ENCODE measurements around the gene MCUR1. TPM values are rescaled to one million over a fixed set of nuclear protein-coding genes. Genes with fewer than 3 reads are reported as not detected.

Gene MCUR1
- total RNA-seq, 1 donor from 2014 or later = 16.3 TPM

- H3K4me3 ChIP-seq (ENCODE audit: low read depth, low read length) = no peak overlapping the region
- no peak for DNase-seq (ENCODE audit: low read depth)
- TF ChIP-seq, protein P1, sequence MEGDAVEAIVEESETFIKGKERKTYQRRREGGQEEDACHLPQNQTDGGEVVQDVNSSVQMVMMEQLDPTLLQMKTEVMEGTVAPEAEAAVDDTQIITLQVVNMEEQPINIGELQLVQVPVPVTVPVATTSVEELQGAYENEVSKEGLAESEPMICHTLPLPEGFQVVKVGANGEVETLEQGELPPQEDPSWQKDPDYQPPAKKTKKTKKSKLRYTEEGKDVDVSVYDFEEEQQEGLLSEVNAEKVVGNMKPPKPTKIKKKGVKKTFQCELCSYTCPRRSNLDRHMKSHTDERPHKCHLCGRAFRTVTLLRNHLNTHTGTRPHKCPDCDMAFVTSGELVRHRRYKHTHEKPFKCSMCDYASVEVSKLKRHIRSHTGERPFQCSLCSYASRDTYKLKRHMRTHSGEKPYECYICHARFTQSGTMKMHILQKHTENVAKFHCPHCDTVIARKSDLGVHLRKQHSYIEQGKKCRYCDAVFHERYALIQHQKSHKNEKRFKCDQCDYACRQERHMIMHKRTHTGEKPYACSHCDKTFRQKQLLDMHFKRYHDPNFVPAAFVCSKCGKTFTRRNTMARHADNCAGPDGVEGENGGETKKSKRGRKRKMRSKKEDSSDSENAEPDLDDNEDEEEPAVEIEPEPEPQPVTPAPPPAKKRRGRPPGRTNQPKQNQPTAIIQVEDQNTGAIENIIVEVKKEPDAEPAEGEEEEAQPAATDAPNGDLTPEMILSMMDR (conservative IDR thresholded peaks at IDR 0.05; ENCODE audit: low read depth, low read length) = no peak
Measured at GRCh38 chr6:13811627-13812358, 2.6 kb downstream of the MCUR1 start.

- TF ChIP-seq, protein P1 (conservative IDR thresholded peaks at IDR 0.05; ENCODE audit: low read depth, low read length) = no peak
- no peak for DNase-seq (ENCODE audit: low read depth)
- no peak overlapping the region for H3K4me3 ChIP-seq (ENCODE audit: low read depth, low read length)
Measured at GRCh38 chr6:13810688-13811446, 3.5 kb downstream of the MCUR1 start.

DNA sequence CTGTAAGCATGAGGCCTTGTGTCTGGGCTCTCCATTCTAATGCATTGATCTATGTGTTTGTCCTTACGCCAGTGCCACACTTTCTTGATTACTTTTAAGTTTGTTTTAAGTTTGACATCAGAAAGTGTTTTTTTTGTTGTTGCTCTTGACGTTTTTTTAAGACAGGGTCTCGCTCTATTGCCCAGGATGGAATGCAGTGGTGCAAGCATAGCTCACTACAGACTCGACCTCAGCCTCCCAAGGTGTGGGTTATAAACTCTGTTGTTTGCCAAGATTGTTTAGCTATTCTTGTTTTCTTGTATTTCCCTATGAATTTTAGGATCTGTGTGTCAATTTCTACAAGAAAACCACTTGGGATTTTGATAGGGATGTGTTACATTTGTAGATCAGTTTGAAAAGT lies 5.6 kb downstream of the MCUR1 start:
- TF ChIP-seq, protein P1 (conservative IDR thresholded peaks at IDR 0.05; ENCODE audit: low read depth, low read length) = no peak
- no peak overlapping the region for H3K4me3 ChIP-seq (ENCODE audit: low read depth, low read length)
- DNase-seq (ENCODE audit: low read depth) = no peak

- H3K4me3 ChIP-seq (ENCODE audit: low read depth, low read length) = no peak overlapping the region
- no peak for DNase-seq (ENCODE audit: low read depth)
- TF ChIP-seq, protein P1 (conservative IDR thresholded peaks at IDR 0.05; ENCODE audit: low read depth, low read length) = no peak
Measured at GRCh38 chr6:13807696-13808095, 6.7 kb downstream of the MCUR1 start.

DNA sequence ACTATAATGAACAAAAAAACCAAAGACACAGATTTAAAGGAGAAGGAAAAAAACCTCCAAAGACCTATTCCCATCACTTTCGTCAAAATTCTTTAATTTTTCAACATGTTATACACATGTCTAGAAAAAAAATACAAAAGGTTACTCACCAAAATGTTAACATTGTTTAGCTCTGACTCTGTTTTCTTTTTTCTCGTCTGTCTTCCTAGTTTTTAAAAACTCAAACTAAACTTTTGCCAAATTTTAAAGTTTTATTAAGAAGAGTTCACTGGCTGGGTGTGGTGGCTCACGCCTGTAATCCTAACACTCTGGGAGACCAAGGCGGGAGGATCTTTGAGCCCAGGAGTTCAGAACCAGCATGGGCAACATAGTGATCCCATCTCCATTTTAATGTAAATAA lies 10.8 kb downstream of the MCUR1 start:
- H3K4me3 ChIP-seq (ENCODE audit: low read depth, low read length) = no peak overlapping the region
- TF ChIP-seq, protein P1 (conservative IDR thresholded peaks at IDR 0.05; ENCODE audit: low read depth, low read length) = no peak
- DNase-seq (ENCODE audit: low read depth) = no peak

DNA sequence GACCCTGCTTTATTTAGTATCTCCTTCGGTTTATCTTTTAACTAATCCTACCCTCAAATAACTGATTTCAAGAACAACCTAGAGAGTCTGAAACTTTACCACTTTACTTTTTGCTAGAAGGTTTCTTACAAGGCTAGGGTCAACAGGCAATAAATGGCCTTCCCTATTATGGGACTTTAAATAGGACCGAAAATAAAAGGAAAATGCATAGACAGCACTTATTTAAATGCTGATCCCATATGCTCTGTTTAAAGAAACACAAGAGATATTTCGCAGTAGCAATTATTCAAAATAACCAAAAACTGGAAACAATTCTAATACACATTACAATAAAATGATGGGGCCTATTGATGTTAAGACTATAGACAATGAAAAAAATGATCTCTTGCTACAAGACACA lies 13.7 kb downstream of the MCUR1 start:
- DNase-seq (ENCODE audit: low read depth) = no peak
- TF ChIP-seq, protein P1 (conservative IDR thresholded peaks at IDR 0.05; ENCODE audit: low read depth, low read length) = no peak
- no peak overlapping the region for H3K4me3 ChIP-seq (ENCODE audit: low read depth, low read length)

All from epithelial cell of proximal tubule (primary cell).